ENCODE results near the gene SGTB.
A peak's percentile ranks its signal among the peaks of the same experiment; 100 is the strongest.

The SGTB gene

DNA sequence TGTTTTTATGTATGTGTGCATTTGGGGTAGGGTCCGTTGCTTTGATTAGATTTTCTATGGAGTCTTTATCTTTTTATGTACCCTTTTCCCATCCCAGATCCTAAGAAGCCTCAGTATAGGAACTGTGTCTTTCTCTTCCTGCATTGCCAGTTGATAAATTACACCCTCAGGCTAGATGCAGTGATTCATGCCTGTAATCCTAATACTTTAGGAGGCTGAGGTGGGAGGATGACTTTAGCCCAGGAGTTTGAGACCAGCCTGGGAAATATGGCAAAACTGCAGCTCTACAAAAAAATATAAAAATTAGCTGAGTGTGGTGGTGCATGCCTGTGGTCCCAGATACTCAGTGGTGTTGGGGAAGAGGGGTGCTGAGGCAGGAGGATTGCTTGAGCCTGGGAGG, 40.3 kb upstream of the SGTB start:
- no CpG with 5 or more reads among the region's 1 CpG for WGBS, 2 donors (ENCODE audit: extremely low coverage in 2 of 2, insufficient read length in 2 of 2, insufficient replicate concordance in 1 of 2)
- Histone ChIP-seq H2BK15ac (ENCODE audit: low read length) (no peak overlapping the region), H2AK5ac (ENCODE audit: low read depth, low read length) (no peak overlapping the region), H4K91ac (ENCODE audit: low read depth, low read length, poor library complexity) (no peak overlapping the region), H3K23ac (ENCODE audit: low read depth, low read length, poor library complexity) (no peak overlapping the region), H2BK12ac (ENCODE audit: low read length) (no peak overlapping the region), H2AFZ (ENCODE audit: low read length) (no peak overlapping the region), H2BK5ac (ENCODE audit: low read length) (no peak overlapping the region), H2BK120ac (ENCODE audit: low read depth, low read length) (no peak overlapping the region), H3K4ac (ENCODE audit: low read length) (no peak overlapping the region), H3K4me1 (ENCODE audit: control insufficient read depth in 2 of 2, insufficient read depth in 1 of 2, low read depth in 1 of 2, low read length in 2 of 2) (no peaks in the 10 kb centered on the region), H4K8ac (ENCODE audit: low read depth, low read length) (no peak overlapping the region), H3K27me3 (ENCODE audit: control insufficient read depth in 3 of 3, insufficient read depth in 3 of 3, low read depth in 1 of 3, low read length in 3 of 3) (no peaks in the 10 kb centered on the region), H3K9ac (ENCODE audit: low read depth, low read length, poor library complexity) (no peak overlapping the region), H3K4me2 (ENCODE audit: insufficient read depth, low read length, poor library complexity, severe bottlenecking) (no peak overlapping the region), H3K79me1 (ENCODE audit: low read depth, low read length) (no peaks in the 10 kb centered on the region), H3K27ac (replicated peaks; ENCODE audit: low read length) (no peak overlapping the region), H3K18ac (ENCODE audit: low read length) (no peak overlapping the region), H3K36me3 (replicated peaks in 1 of 2; ENCODE audit: control insufficient read depth in 2 of 2, insufficient read depth in 2 of 2, low read length in 2 of 2) (peaks cover 14 to 60% of the 10 kb centered on the region in 2 donors), H3K4me3 (ENCODE audit: low read length in 2 of 2) (no peak overlapping the region), H3K9me3 (replicated peaks in 1 of 2; ENCODE audit: control insufficient read depth in 2 of 2, insufficient read depth in 1 of 2, low read depth in 1 of 2, low read length in 2 of 2) (peaks cover 5 to 12% of the 10 kb centered on the region in 2 donors), H3K14ac (ENCODE audit: low read length) (no peak overlapping the region)
- DNase-seq (ENCODE audit: low spot score), result no peak

DNA sequence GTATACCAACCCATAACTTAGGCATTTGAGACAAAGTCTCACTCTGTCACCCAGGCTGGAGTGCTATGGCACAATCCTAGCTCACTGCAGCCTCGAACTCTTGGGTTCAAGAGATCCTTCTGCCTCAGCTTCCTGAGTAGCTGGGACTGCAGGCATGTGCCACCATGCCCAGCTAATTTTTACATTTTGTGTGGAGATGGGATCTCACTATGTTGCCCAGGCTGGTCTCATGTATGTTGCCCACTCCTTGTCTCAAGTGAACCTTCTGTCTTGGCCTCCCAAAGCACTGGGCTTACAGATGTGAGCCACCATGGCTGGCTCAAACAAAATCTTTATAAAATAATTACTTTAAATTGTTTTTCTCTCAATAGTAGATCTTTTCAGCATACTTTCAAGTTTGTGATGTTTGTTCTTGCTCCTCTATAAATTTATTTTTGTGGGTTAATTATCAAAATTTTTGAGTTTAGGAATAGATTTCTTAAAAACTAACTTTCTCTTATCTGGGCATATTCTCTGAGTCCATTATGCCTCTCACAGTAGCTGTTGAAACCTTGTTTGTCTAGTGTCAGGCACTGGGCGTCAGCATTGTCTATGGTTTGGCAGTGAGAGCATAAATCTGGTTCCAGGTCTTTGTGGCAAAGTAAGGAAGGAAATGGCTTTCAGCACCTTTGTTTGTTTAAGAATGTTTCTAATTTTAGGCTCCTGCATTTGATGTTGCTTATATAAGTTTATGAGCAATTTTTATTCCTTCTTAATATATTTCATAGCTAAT, 38.8 kb upstream of the SGTB start:
- no peak overlapping the region for H3K27ac ChIP-seq (replicated peaks; ENCODE audit: low read length)
- H3K9ac ChIP-seq (ENCODE audit: low read depth, low read length, poor library complexity), result no peak overlapping the region
- H3K27me3 ChIP-seq (ENCODE audit: control insufficient read depth in 3 of 3, insufficient read depth in 3 of 3, low read depth in 1 of 3, low read length in 3 of 3), result no peaks in the 10 kb centered on the region
- H3K9me3 ChIP-seq (replicated peaks in 1 of 2; ENCODE audit: control insufficient read depth in 2 of 2, insufficient read depth in 1 of 2, low read depth in 1 of 2, low read length in 2 of 2), result peaks cover 0 to 1% of the 10 kb centered on the region in 2 donors
- no peak overlapping the region for H2AK5ac ChIP-seq (ENCODE audit: low read depth, low read length)
- H2BK15ac ChIP-seq (ENCODE audit: low read length), result no peak overlapping the region
- H3K4me2 ChIP-seq (ENCODE audit: insufficient read depth, low read length, poor library complexity, severe bottlenecking), result no peak overlapping the region
- H3K79me1 ChIP-seq (ENCODE audit: low read depth, low read length), result no peaks in the 10 kb centered on the region
- no CpG with 5 or more reads among the region's 2 CpGs for WGBS, 2 donors (ENCODE audit: extremely low coverage in 2 of 2, insufficient read length in 2 of 2, insufficient replicate concordance in 1 of 2)
- H4K91ac ChIP-seq (ENCODE audit: low read depth, low read length, poor library complexity), result no peak overlapping the region
- H2BK5ac ChIP-seq (ENCODE audit: low read length), result no peak overlapping the region
- H3K18ac ChIP-seq (ENCODE audit: low read length), result no peak overlapping the region
- peak overlapping the region in 1 of 2 donors; percentile 47 for H3K4me3 ChIP-seq (ENCODE audit: low read length in 2 of 2)
- no peak overlapping the region for H3K23ac ChIP-seq (ENCODE audit: low read depth, low read length, poor library complexity)
- no peaks in the 10 kb centered on the region for H3K4me1 ChIP-seq (ENCODE audit: control insufficient read depth in 2 of 2, insufficient read depth in 1 of 2, low read depth in 1 of 2, low read length in 2 of 2)
- H2BK120ac ChIP-seq (ENCODE audit: low read depth, low read length), result no peak overlapping the region
- peaks cover 7 to 45% of the 10 kb centered on the region in 2 donors for H3K36me3 ChIP-seq (replicated peaks in 1 of 2; ENCODE audit: control insufficient read depth in 2 of 2, insufficient read depth in 2 of 2, low read length in 2 of 2)
- no peak overlapping the region for H3K4ac ChIP-seq (ENCODE audit: low read length)
- H3K14ac ChIP-seq (ENCODE audit: low read length), result no peak overlapping the region
- no peak for DNase-seq (ENCODE audit: low spot score)
- no peak overlapping the region for H4K8ac ChIP-seq (ENCODE audit: low read depth, low read length)
- no peak overlapping the region for H2AFZ ChIP-seq (ENCODE audit: low read length)
- H2BK12ac ChIP-seq (ENCODE audit: low read length), result no peak overlapping the region

DNA sequence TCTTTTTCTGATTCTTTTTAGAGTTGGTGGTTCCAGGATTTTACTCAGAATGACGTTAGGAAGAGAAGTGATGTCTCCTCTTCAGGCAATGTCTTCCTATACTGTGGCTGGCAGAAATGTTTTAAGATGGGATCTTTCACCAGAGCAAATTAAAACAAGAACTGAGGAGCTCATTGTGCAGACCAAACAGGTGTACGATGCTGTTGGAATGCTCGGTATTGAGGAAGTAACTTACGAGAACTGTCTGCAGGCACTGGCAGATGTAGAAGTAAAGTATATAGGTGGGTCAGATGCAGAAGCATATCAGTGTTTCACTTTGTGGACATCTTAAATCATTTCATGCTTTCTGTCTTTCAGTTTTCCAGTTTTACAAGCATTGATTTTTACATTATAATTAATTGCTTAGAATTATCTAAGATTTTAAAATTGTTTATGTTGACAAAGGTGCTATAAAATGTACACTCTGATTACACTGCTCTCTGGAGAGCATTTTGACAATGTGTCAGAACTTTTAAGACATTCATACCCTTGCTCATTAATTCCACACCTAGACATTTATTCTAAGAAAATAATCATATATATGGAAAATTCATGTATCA, 36.7 kb upstream of the SGTB start:
- Histone ChIP-seq H2AK5ac (ENCODE audit: low read depth, low read length) (no peak overlapping the region), H2BK15ac (ENCODE audit: low read length) (no peak overlapping the region), H3K23ac (ENCODE audit: low read depth, low read length, poor library complexity) (no peak overlapping the region), H3K36me3 (replicated peaks in 1 of 2; ENCODE audit: control insufficient read depth in 2 of 2, insufficient read depth in 2 of 2, low read length in 2 of 2) (peaks cover 7 to 40% of the 10 kb centered on the region in 2 donors), H4K91ac (ENCODE audit: low read depth, low read length, poor library complexity) (no peak overlapping the region), H2AFZ (ENCODE audit: low read length) (no peak overlapping the region), H3K27ac (replicated peaks; ENCODE audit: low read length) (no peak overlapping the region), H4K8ac (ENCODE audit: low read depth, low read length) (no peak overlapping the region), H3K18ac (ENCODE audit: low read length) (no peak overlapping the region), H2BK5ac (ENCODE audit: low read length) (no peak overlapping the region), H3K79me1 (ENCODE audit: low read depth, low read length) (no peaks in the 10 kb centered on the region), H3K4me1 (ENCODE audit: control insufficient read depth in 2 of 2, insufficient read depth in 1 of 2, low read depth in 1 of 2, low read length in 2 of 2) (peaks cover 0 to 1% of the 10 kb centered on the region in 2 donors), H3K4ac (ENCODE audit: low read length) (no peak overlapping the region), H3K27me3 (ENCODE audit: control insufficient read depth in 3 of 3, insufficient read depth in 3 of 3, low read depth in 1 of 3, low read length in 3 of 3) (no peaks in the 10 kb centered on the region), H2BK12ac (ENCODE audit: low read length) (no peak overlapping the region), H3K4me3 (ENCODE audit: low read length in 2 of 2) (no peak overlapping the region), H3K4me2 (ENCODE audit: insufficient read depth, low read length, poor library complexity, severe bottlenecking) (no peak overlapping the region), H3K9me3 (replicated peaks in 1 of 2; ENCODE audit: control insufficient read depth in 2 of 2, insufficient read depth in 1 of 2, low read depth in 1 of 2, low read length in 2 of 2) (peaks cover 0 to 1% of the 10 kb centered on the region in 2 donors), H2BK120ac (ENCODE audit: low read depth, low read length) (no peak overlapping the region), H3K14ac (ENCODE audit: low read length) (no peak overlapping the region), H3K9ac (ENCODE audit: low read depth, low read length, poor library complexity) (no peak overlapping the region)
- no CpG with 5 or more reads among the region's 4 CpGs for WGBS, 2 donors (ENCODE audit: extremely low coverage in 2 of 2, insufficient read length in 2 of 2, insufficient replicate concordance in 1 of 2)
- DNase-seq (ENCODE audit: low spot score), result no peak

DNA sequence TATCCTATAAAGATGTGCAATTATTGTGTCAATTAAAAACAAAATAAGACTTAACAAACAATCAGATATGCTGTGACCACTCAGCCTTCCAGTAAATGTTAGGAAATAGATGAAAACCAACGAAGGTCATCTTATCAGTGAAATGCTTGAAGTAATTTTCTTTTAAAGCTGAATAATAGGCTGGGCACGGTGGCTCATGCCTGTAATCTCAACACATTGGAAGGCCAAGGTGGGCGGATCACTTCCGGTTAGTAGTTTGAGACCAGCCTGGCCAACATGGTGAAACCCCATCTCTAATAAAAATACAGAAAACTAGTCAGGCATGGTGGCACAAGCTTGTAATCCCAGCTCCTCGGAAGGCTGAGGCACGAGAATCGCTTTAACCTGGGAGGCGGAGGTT, 31.3 kb upstream of the SGTB start:
- Histone ChIP-seq H2BK120ac (ENCODE audit: low read depth, low read length) (no peak overlapping the region), H3K79me1 (ENCODE audit: low read depth, low read length) (no peaks in the 10 kb centered on the region), H2AFZ (ENCODE audit: low read length) (no peak overlapping the region), H2BK12ac (ENCODE audit: low read length) (no peak overlapping the region), H3K36me3 (replicated peaks in 1 of 2; ENCODE audit: control insufficient read depth in 2 of 2, insufficient read depth in 2 of 2, low read length in 2 of 2) (no peaks in the 10 kb centered on the region), H4K8ac (ENCODE audit: low read depth, low read length) (no peak overlapping the region), H3K14ac (ENCODE audit: low read length) (no peak overlapping the region), H3K27me3 (ENCODE audit: control insufficient read depth in 3 of 3, insufficient read depth in 3 of 3, low read depth in 1 of 3, low read length in 3 of 3) (no peaks in the 10 kb centered on the region), H2BK5ac (ENCODE audit: low read length) (no peak overlapping the region), H3K18ac (ENCODE audit: low read length) (no peak overlapping the region), H3K9ac (ENCODE audit: low read depth, low read length, poor library complexity) (no peak overlapping the region), H3K27ac (replicated peaks; ENCODE audit: low read length) (no peak overlapping the region), H2BK15ac (ENCODE audit: low read length) (no peak overlapping the region), H3K4me3 (ENCODE audit: low read length in 2 of 2) (no peak overlapping the region), H2AK5ac (ENCODE audit: low read depth, low read length) (no peak overlapping the region), H3K4ac (ENCODE audit: low read length) (no peak overlapping the region), H4K91ac (ENCODE audit: low read depth, low read length, poor library complexity) (no peak overlapping the region), H3K4me2 (ENCODE audit: insufficient read depth, low read length, poor library complexity, severe bottlenecking) (no peak overlapping the region), H3K9me3 (replicated peaks in 1 of 2; ENCODE audit: control insufficient read depth in 2 of 2, insufficient read depth in 1 of 2, low read depth in 1 of 2, low read length in 2 of 2) (no peaks in the 10 kb centered on the region), H3K23ac (ENCODE audit: low read depth, low read length, poor library complexity) (no peak overlapping the region), H3K4me1 (ENCODE audit: control insufficient read depth in 2 of 2, insufficient read depth in 1 of 2, low read depth in 1 of 2, low read length in 2 of 2) (peaks cover 0 to 3% of the 10 kb centered on the region in 2 donors)
- no CpG with 5 or more reads among the region's 8 CpGs for WGBS, 2 donors (ENCODE audit: extremely low coverage in 2 of 2, insufficient read length in 2 of 2, insufficient replicate concordance in 1 of 2)
- no peak for DNase-seq (ENCODE audit: low spot score)

Measured in neuronal stem cell (in vitro differentiated cells).